Smooth muscle cell (in vitro differentiated cells): ENCODE data around the gene MOAP1. TPM values are rescaled to one million over a fixed set of nuclear protein-coding genes. Genes with fewer than 3 reads are reported as not detected.
"Not testable (repeated sequence)": the region's sequence is repeated elsewhere in the genome, so short reads cannot be mapped to it uniquely, and the experiment has no call there.

ENCODE experiments used
- DNase-seq: peaks from one replicate; lab custom pipeline; 2025; ENCODE audit not compliant: unreplicated experiment; lab: John Stamatoyannopoulos, UW
- H2AFZ ChIP-seq: fragments of 200-600 bp; sonication (generic); 2 replicates; pipeline ENCODE4 v1.6.0; 2016; ENCODE audit warnings: antibody characterized with exemption, low read depth, mild to moderate bottlenecking
- H3F3A ChIP-seq: fragments of 200-600 bp; sonication (generic); 2 replicates; pipeline ENCODE4 v1.6.0; 2017; ENCODE audit warnings: antibody characterized with exemption, low read depth
- H3K27ac ChIP-seq: fragments of 200-600 bp; sonication (generic); 2 replicates; pipeline ENCODE4 v1.5.1; 2016; ENCODE audit warnings: low read depth, mild to moderate bottlenecking
- H3K27me3 ChIP-seq: fragments of 200-600 bp; sonication (generic); 2 replicates; pipeline ENCODE4 v1.6.1; 2016; ENCODE audit warnings: low read depth, mild to moderate bottlenecking
- H3K36me3 ChIP-seq: fragments of 200-600 bp; sonication (generic); 2 replicates; pipeline ENCODE4 v1.5.1; 2016; ENCODE audit warnings: low read depth
- H3K4me1 ChIP-seq: fragments of 200-600 bp; sonication (generic); 2 replicates; pipeline ENCODE4 v1.5.1; 2016; ENCODE audit warnings: low read depth
- H3K4me2 ChIP-seq: fragments of 200-600 bp; sonication (generic); 2 replicates; pipeline ENCODE4 v1.6.0; 2016; ENCODE audit warnings: mild to moderate bottlenecking
- H3K4me3 ChIP-seq: fragments of 200-600 bp; sonication (generic); 2 replicates; pipeline ENCODE4 v1.5.1; 2016; ENCODE audit warnings: mild to moderate bottlenecking
- H3K79me2 ChIP-seq: fragments of 200-600 bp; sonication (generic); 2 replicates; pipeline ENCODE4 v1.6.0; 2016; ENCODE audit warnings: low read depth, mild to moderate bottlenecking
- H3K9ac ChIP-seq: fragments of 200-600 bp; sonication (generic); 2 replicates; pipeline ENCODE4 v1.6.0; 2016; ENCODE audit warnings: low read depth
- H3K9me3 ChIP-seq: fragments of 200-600 bp; sonication (generic); replicated peaks from 2 replicates; pipeline ENCODE4 v1.5.1; 2016; ENCODE audit warnings: low read depth
- H4K20me1 ChIP-seq: fragments of 200-600 bp; sonication (generic); 2 replicates; pipeline ENCODE4 v1.6.0; 2016; ENCODE audit warnings: low read depth
- WGBS: methylation state at CpG from one replicate; pipeline ENCODE4 v1.1.7; 2016; ENCODE audit warnings: low lambda C conversion rate; 5-methylcytosine and 5-hydroxymethylcytosine counted together
- polyA plus RNA-seq: library from polyadenylated mRNA; unstranded; fragments of >200 nt; fragmentation: Nextera tagmentation; extraction: Ambion mirVana; gene quantifications from 2 replicates; pipeline ENCODE4 v1.2.1, GENCODE V29; 2016
- total RNA-seq: library from RNA; depleted of rRNA; stranded (reverse); fragments of >200 nt; gene quantifications from 2 replicates; pipeline ENCODE4 v1.2.3, GENCODE V29; 2014
- TF ChIP-seq, protein P1 (sequence below): fragments of 200-600 bp; sonication (generic); IDR thresholded peaks from 2 replicates; pipeline ENCODE4 v1.5.1; 2017; ENCODE audit warnings: borderline replicate concordance, mild to moderate bottlenecking, antibody characterized with exemption; ENCODE audit not compliant: insufficient read depth, poor library complexity, severe bottlenecking

The MOAP1 gene
- total and polyA plus RNA-seq, 2 experiments from 2014 or later, result 6.9 to 7.7 TPM

DNA sequence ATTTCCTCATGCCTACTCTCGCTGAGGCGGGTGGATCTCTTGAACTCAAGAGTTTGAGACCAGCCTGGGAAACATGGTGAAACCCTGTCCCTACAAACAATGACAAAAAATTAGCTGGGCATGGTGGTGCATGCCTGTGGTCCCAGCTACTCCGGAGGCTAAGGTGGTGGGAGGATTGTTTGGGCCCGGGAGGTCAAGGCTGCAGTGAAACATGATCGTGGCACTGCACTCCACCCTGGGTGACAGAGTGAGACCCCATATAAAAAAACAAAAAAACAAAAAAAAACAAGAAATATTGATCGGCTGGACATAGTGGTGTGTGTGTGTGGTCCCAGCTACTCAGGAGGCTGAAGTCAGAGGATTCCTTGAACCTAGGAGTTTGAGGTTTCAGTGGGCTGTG lies 9.2 kb downstream of the MOAP1 start:
- Histone ChIP-seq H3K4me3 (no peak overlapping the region), H3K27me3 (no peaks in the 10 kb centered on the region), H2AFZ (no peak overlapping the region), H3K9ac (no peak overlapping the region), H3K36me3 (no peaks in the 10 kb centered on the region), H3K79me2 (no peaks in the 10 kb centered on the region), H3K4me1 (no peaks in the 10 kb centered on the region), H3K27ac (no peak overlapping the region), H3F3A (no peaks in the 10 kb centered on the region), H3K9me3 (no peaks in the 10 kb centered on the region), H3K4me2 (no peak overlapping the region), H4K20me1 (no peaks in the 10 kb centered on the region)
- DNase-seq, result no peak
- 92% methylated on average over 6 of the region's 6 CpGs for WGBS
- TF ChIP-seq, protein P1, sequence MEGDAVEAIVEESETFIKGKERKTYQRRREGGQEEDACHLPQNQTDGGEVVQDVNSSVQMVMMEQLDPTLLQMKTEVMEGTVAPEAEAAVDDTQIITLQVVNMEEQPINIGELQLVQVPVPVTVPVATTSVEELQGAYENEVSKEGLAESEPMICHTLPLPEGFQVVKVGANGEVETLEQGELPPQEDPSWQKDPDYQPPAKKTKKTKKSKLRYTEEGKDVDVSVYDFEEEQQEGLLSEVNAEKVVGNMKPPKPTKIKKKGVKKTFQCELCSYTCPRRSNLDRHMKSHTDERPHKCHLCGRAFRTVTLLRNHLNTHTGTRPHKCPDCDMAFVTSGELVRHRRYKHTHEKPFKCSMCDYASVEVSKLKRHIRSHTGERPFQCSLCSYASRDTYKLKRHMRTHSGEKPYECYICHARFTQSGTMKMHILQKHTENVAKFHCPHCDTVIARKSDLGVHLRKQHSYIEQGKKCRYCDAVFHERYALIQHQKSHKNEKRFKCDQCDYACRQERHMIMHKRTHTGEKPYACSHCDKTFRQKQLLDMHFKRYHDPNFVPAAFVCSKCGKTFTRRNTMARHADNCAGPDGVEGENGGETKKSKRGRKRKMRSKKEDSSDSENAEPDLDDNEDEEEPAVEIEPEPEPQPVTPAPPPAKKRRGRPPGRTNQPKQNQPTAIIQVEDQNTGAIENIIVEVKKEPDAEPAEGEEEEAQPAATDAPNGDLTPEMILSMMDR, result no peak

DNA sequence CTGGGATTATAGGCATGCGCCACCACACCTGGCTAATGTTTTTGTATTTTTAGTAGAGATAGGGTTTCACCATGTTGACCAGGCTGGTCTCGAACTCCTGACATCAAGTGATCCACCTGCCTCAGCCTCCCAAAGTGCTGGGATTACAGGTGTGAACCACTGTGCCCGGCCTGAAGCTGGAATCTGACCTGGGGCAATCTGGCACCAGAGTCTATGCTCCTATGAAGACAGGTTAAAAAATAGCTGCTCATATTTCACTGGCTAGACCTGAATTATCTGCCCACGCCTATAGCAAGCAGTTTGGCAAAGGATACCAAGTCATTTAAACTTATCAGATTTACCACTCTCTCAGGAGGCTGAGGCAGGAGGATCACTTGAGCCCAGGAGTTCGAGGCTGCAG lies 10.0 kb downstream of the MOAP1 start:
- H3K4me1 ChIP-seq, H3F3A ChIP-seq, H3K4me3 ChIP-seq, H3K9ac ChIP-seq, H3K9me3 ChIP-seq, H3K36me3 ChIP-seq, H3K27ac ChIP-seq, H3K27me3 ChIP-seq, DNase-seq, H3K79me2 ChIP-seq, H4K20me1 ChIP-seq, H3K4me2 ChIP-seq, H2AFZ ChIP-seq: not testable (repeated sequence)
- 88% methylated on average over 5 of the region's 5 CpGs for WGBS

- Histone ChIP-seq H3K27me3 (no peaks in the 10 kb centered on the region), H3K9me3 (no peaks in the 10 kb centered on the region), H4K20me1 (no peaks in the 10 kb centered on the region), H3K79me2 (no peaks in the 10 kb centered on the region), H3K9ac (no peak overlapping the region), H3K4me1 (no peaks in the 10 kb centered on the region), H3K27ac (no peak overlapping the region), H3F3A (no peaks in the 10 kb centered on the region), H2AFZ (no peak overlapping the region), H3K36me3 (no peaks in the 10 kb centered on the region), H3K4me2 (no peak overlapping the region), H3K4me3 (no peak overlapping the region)
- WGBS, result 54% methylated on average over 10 of the region's 10 CpGs
- TF ChIP-seq, protein P1, result no peak
- no peak for DNase-seq
Observed at GRCh38 chr14:93173943-93174395, 10.7 kb downstream of the MOAP1 start.

DNA sequence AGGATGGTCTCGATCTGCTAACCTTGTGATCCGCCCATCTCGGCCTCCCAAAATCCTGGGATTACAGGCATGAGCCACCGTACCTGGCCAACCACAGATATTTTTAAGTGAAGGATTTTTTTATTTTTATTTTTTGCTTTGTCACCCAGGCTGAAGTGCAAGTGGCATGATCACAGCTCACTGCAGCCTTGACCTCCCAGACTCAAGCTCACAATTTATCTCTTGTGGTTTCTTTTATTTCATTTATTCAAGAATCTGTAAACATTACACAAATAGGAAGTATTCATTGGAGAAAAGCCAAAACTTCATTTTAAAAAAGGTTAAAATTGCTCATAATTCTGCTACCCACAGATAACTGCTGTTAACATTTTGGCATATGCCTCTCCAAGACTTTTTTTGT lies 13.3 kb downstream of the MOAP1 start:
- Histone ChIP-seq H3K9ac (no peak overlapping the region), H4K20me1 (no peaks in the 10 kb centered on the region), H2AFZ (no peak overlapping the region), H3K27me3 (no peaks in the 10 kb centered on the region), H3F3A (no peaks in the 10 kb centered on the region), H3K36me3 (no peaks in the 10 kb centered on the region), H3K9me3 (no peaks in the 10 kb centered on the region), H3K27ac (no peak overlapping the region), H3K79me2 (no peaks in the 10 kb centered on the region), H3K4me1 (no peaks in the 10 kb centered on the region), H3K4me3 (no peak overlapping the region), H3K4me2 (no peak overlapping the region)
- TF ChIP-seq, protein P1, result no peak
- DNase-seq, result no peak
- 90% methylated on average over 4 of the region's 4 CpGs for WGBS

- H2AFZ ChIP-seq, H3K27me3 ChIP-seq, H3K4me2 ChIP-seq, H4K20me1 ChIP-seq, H3K4me1 ChIP-seq, H3F3A ChIP-seq, H3K27ac ChIP-seq, H3K36me3 ChIP-seq, H3K4me3 ChIP-seq, H3K9ac ChIP-seq, H3K79me2 ChIP-seq, H3K9me3 ChIP-seq, DNase-seq: not testable (repeated sequence)
- WGBS, result 94% methylated on average over 11 of the region's 20 CpGs
Observed at GRCh38 chr14:93170141-93170540, 14.6 kb downstream of the MOAP1 start.

DNA sequence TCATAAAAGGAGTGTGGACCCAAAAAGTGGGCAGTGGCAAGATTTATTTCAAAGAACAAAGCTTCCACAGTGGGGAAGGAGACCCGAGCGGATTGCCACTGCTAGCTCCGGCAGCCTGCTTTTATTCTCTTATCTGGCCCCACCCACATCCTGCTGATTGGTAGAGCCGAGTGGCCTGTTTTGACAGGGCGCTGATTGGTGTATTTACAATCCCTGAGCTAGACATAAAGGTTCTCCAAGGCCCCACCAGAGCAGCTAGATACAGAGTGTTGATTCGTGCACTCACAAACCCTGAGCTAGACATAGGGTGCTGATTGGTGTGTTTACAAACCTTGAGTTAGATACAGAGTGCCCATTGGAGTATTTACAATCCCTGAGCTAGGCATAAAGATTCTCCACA lies 15.1 kb downstream of the MOAP1 start:
- not testable (repeated sequence) for H3K27ac ChIP-seq, H3K27me3 ChIP-seq, H3F3A ChIP-seq, H3K36me3 ChIP-seq, DNase-seq, H4K20me1 ChIP-seq, H3K4me2 ChIP-seq, H2AFZ ChIP-seq, H3K4me1 ChIP-seq, H3K9me3 ChIP-seq, H3K79me2 ChIP-seq, H3K9ac ChIP-seq, H3K4me3 ChIP-seq
- 91% methylated on average over 6 of the region's 6 CpGs for WGBS
